Activated CD8-positive, alpha-beta memory T cell treated with anti-CD3 and anti-CD28 coated beads for 48 hours (primary cell): ENCODE data around the gene RHOJ.
"Not testable (repeated sequence)": the region's sequence is repeated elsewhere in the genome, so short reads cannot be mapped to it uniquely, and the experiment has no call there.

Experiments used
- DNase-seq, 3 experiments: peaks; one replicate each; pipeline ENCODE4 v3.0.0-alpha.2; 2020; ENCODE audit warnings: low read depth in 2 of 3, low spot score in 2 of 3

The RHOJ gene

DNA sequence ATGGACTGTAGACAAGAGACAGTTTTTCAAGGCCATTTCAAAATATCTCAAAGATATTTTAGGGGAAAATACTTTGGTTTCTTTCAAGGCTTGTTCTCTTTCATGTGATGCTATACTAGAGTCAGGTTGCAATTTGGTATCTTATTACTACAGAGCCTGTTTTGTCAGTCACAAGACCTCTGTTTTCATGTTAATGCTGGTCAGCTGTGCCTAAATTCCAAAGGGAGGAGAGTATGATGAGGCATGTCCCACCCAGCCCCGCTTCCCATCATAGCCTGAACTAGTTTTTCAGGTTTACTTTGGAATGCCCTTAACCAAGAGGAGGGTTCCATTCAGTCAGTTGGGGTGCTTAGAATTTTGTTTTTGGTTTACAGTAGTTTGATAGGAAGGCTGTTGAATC lies 61.9 kb downstream of the RHOJ start:
- DNase-seq: no peak

DNA sequence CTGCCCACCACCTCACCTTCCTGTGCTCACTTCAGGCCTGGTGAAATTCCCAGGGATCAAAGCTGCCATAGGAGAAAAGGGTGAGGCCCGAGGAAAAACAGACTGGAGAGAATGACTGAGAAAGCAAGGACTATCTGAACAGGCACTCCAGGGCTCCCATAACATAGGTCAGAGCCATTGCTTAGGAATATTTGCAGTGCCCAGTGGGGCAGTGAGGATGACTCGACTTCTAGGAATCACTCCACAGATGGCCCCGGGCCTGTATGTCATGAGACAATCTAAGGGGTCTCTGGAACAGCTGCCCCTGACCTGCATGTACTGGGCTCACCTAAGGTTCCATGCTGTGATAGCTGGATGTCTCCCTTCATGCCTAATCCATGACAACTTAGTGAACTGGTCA lies 62.9 kb downstream of the RHOJ start:
- DNase-seq: no peak

GRCh38 chr14:63268771-63269170 lies 64.5 kb downstream of the RHOJ start:
- no peak for DNase-seq

GRCh38 chr14:63269561-63270225 lies 65.5 kb downstream of the RHOJ start:
- no peak for DNase-seq

GRCh38 chr14:63273129-63273528 lies 68.9 kb downstream of the RHOJ start:
- DNase-seq: no peak

GRCh38 chr14:63273717-63274655 lies 69.7 kb downstream of the RHOJ start:
- DNase-seq: no peak

- DNase-seq: no peak
These were observed 71.4 kb downstream of the RHOJ start for GRCh38 chr14:63275611-63276010.

- DNase-seq: no peak
These were observed 71.8 kb downstream of the RHOJ start for GRCh38 chr14:63276016-63276415.

- DNase-seq: no peak
These were observed 72.5 kb downstream of the RHOJ start for GRCh38 chr14:63276492-63277342.

- DNase-seq: no peak
These were observed 73.4 kb downstream of the RHOJ start for GRCh38 chr14:63277591-63278183.

GRCh38 chr14:63279933-63280332 lies 75.7 kb downstream of the RHOJ start:
- DNase-seq: not testable (repeated sequence)

DNA sequence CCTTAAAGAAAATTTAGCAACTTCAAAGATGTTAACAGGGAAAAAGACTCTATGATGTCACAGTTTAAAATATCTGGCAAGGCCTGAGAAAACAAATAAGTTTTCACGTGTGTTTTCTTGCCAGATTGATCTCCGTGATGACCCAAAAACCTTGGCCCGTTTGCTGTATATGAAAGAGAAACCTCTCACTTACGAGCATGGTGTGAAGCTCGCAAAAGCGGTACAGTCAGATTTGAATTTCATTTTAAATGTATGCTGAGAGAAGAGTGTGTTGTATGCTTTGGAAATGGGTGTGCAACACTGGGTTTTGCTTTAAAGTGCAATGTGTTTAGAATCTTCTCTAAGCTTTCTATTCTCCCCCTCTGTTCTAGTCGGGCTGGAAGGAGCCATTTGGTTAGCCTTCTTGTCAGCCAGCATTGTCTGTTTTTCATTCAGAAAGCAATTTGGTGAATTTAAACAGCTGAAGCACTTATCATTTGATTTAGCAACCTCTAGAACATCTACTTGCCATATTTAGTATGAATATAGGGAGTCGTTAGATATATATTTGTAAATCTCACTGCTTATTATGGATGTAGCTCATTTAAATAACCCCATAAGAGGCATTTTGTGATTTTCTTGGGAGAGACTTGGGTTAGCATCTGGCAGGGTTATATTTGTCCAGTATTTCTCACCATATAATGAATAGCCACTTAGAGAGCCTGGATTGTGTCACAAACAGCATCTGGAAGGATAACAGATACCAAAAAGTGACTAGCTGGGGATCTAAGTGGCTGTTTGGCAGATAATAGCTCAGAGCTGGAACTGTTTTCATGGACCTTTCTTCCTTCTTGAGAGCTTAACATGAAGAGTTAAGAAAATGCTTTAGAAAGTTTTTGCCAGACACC lies 79.0 kb downstream of the RHOJ start:
- DNase-seq: no peak

DNA sequence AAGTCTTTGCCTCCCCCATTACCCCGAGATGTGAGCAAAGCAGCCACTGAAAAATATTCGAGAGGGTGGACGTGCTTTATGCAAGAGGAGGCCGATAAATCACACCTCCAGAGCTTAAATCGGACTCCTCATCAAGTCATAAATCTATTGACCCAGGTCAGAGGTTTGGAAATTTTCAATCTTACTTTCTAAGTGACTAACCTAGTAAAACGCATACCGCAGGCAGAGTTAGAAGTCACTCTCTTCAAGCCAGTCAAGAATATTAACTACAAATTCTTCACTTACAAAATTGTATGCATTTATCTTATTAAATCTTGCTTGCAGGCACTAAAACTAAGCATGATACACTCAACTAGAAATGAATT lies 79.6 kb downstream of the RHOJ start:
- no peak for DNase-seq

DNA sequence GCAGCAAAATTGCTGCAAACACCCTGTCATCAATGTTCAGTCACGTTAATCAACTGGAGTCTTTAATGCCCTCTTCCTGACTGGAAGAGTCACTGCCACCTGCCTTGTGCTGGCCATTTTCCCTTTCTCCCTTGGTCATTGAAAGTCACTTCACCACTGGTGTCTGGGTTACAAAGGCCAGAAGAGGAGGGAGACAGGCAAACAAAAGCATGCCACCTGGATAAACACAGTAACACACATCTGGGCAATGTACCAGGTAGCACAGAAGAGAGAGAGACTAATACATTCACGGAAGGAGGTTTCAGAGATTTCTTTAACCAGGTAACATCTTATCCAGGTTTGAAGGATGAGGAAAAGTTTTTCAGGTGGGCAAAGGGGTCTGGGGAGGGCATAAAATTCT lies 81.8 kb downstream of the RHOJ start:
- no peak for DNase-seq

DNA sequence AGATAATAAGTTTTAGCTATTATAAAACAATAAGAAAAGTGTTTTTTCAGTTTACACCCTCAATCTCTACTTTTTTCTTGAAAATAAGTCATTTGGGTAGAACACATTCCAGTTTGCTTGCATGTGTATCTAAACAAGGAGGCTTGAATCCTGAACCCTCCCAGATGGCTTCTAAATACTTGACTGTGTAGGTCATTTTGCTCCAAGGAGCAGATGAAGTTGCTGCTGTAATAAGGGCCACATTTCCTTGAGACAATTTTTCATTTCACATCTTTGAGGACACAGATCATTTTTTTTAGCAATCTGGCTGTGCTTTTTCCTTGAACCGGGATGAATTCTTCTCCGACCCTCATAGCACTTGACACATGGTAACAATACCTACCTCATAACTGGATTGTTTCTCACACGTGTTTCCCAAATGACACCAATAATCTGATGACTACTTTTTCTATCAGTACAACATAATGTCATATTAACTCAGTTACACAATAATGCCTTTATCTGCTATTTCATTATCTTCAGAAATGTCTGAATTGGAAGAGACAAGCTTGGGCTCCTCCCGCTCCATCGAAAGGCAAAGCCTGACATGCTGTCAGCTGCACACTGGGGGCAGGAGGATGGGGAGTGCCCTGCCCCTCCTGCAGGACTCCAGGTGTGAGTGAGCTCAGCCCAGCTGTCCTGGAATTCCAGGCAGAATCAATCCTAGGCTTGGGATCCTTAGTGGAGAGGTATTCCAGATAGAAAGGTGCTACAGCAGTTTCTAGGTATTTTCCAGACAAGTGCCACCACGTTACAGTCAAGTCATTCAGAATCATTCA lies 83.6 kb downstream of the RHOJ start:
- no peak for DNase-seq

GRCh38 chr14:63288853-63289252 lies 84.6 kb downstream of the RHOJ start:
- no peak for DNase-seq

GRCh38 chr14:63290741-63291430 lies 86.6 kb downstream of the RHOJ start:
- no peak for DNase-seq

GRCh38 chr14:63292805-63293204 lies 88.6 kb downstream of the RHOJ start:
- DNase-seq: no peak

DNA sequence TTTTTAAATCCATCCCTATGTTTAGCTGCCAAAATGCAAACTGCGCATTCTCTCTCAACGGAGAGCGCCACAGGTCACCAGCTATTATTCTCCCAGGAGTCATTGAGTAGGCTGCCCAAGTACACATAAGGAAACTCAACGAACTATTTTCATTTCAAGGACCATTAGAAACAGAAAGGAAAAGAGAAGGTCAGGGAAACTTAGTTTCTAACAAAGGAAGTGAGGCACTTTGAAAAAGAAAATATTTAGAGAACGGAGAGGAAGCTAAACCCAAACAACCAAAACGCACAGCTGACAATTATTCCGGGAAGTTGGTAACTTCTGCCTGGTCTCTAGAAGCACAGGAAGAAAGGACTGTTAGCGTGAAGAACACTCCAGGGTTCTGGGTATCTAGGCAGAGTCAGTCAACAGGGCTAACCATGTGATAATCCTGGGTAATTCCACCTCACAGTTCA lies 91.0 kb downstream of the RHOJ start:
- DNase-seq: no peak
